CD4-positive, alpha-beta T cell treated with Interleukin-4 for 4 hours (primary cell): ENCODE measurements around the gene CYB5A.

ENCODE experiments used
- DNase-seq: peaks from one replicate; pipeline ENCODE4 v3.0.0-alpha.2; 2020

The CYB5A gene

DNA sequence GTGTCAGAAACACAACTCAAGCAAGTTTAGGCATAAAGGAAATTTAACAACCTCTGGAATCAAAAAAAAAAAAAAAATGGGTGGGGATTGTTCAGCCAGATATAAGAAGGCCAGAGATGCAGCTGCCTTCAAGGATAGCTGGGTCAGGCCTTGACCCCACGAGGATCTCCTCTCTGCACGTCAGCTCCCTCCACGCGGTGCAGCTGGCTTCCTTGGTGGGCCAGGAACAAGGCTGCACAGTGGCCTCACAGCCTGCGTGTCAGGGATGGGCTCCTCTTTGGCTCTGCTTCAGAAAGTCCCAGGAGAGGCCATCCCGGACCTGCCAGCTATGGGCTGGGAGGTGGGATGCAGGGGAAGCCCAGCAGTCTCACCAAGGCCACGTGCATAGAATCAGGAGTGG is 88.0 kb downstream of the CYB5A start:
- no peak for DNase-seq
